K562 (cell line): ENCODE measurements around the gene BRWD1. TPM values are rescaled to one million over a fixed set of nuclear protein-coding genes. Genes with fewer than 3 reads are reported as not detected.

Experiments
- CTCFL ChIP-seq: IDR thresholded peaks from 2 replicates; pipeline ENCODE4 v1.6.1; 2011; ENCODE audit warnings: borderline replicate concordance, low read depth, mild to moderate bottlenecking, moderate library complexity, low read length; ENCODE audit not compliant: insufficient read depth, poor library complexity, severe bottlenecking
- ERF ChIP-seq: fragments of 450-650 bp; formaldehyde crosslinking; IDR thresholded peaks from 2 replicates; pipeline ENCODE4 v1.4.0; 2020; ENCODE audit warnings: mild to moderate bottlenecking, mixed read lengths
- POLR3A ChIP-seq: IDR thresholded peaks from 2 replicates; pipeline ENCODE4 v1.6.1; 2011; ENCODE audit warnings: borderline replicate concordance, mild to moderate bottlenecking, moderate library complexity; ENCODE audit not compliant: insufficient read length, insufficient read depth; ENCODE audit errors: extremely low read depth
- RBBP5 ChIP-seq: fragments of 200-600 bp; sonication (generic); IDR thresholded peaks from 2 replicates; pipeline ENCODE4 v1.6.1; 2012; ENCODE audit warnings: borderline replicate concordance, mild to moderate bottlenecking, low read length, control low read depth, inconsistent platforms; ENCODE audit not compliant: insufficient read depth, poor library complexity, severe bottlenecking
- RBM34 ChIP-seq: fragments of 200-400 bp; formaldehyde crosslinking; IDR thresholded peaks from 2 replicates; pipeline ENCODE4 v1.6.1; 2018; ENCODE audit warnings: low read length, borderline replicate concordance; ENCODE audit not compliant: insufficient read depth
- SETDB1 ChIP-seq: IDR thresholded peaks from one replicate; pipeline ENCODE4 v1.6.1; 2012; ENCODE audit warnings: low read length, control low read depth, inconsistent platforms
- TEAD4 ChIP-seq, 2 experiments: sonication (generic) in 1 of 2; formaldehyde crosslinking in 1 of 2; IDR thresholded peaks; 2 replicates each; pipeline versions ENCODE4 v1.6.1 to v1.8.0; 2012 to 2022; ENCODE audit warnings: borderline replicate concordance in 1 of 2, inconsistent platforms in 1 of 2, low read length in 1 of 2, mild to moderate bottlenecking in 1 of 2, missing genetic modification reagents in 1 of 2
- ZBTB11 ChIP-seq, 3 experiments: fragments of 200-800 bp in 1 of 3; fragments of 250-450 bp in 1 of 3; fragments of 450-650 bp in 1 of 3; sonication (Bioruptor Pico) in 1 of 3; sonication (Bioruptor generic) in 1 of 3; formaldehyde crosslinking in 1 of 3; IDR thresholded peaks; 2 replicates each; pipeline versions ENCODE4 v1.6.1 to v1.8.0; 2016 to 2022; ENCODE audit warnings: mild to moderate bottlenecking in 2 of 3, missing genetic modification characterization in 2 of 3, missing compliant biosample characterization in 1 of 3, moderate library complexity in 1 of 3
- ZBTB17 ChIP-seq: fragments of 450-650 bp; formaldehyde crosslinking; IDR thresholded peaks from 2 replicates; pipeline ENCODE4 v1.4.0; 2020; ENCODE audit warnings: mild to moderate bottlenecking
- polyA plus RNA-seq, 8 experiments: library from polyadenylated mRNA; depleted of rRNA in 4 of 8; stranded (reverse) in 5 of 8; unstranded in 3 of 8; fragments of >200 nt; fragmentation: Nextera tagmentation in 2 of 8; fragmentation: Illumina TruSeq in 1 of 8; extraction: Ambion mirVana in 2 of 8; extraction: Trizol in 1 of 8; gene quantifications; 2 replicates each; pipeline versions ENCODE4 v1.2.1 to v1.2.3, GENCODE V29; 2011 to 2014; ENCODE audit warnings: inconsistent platforms in 1 of 8, missing spikeins in 1 of 8
- total RNA-seq, 7 experiments: library from RNA; depleted of rRNA in 6 of 7; stranded (reverse); fragments of >200 nt in 6 of 7; fragmentation: Illumina TruSeq in 2 of 7; extraction: Trizol in 2 of 7; gene quantifications; 2 replicates each; pipeline versions ENCODE4 v1.2.1 to v1.2.3, GENCODE V29; 2011 to 2021; ENCODE audit warnings: low replicate concordance in 1 of 7
- TF ChIP-seq, protein P1 (sequence below): fragments of 200-800 bp; sonication (Bioruptor generic); IDR thresholded peaks from 2 replicates; pipeline ENCODE4 v1.6.1; 2016; ENCODE audit warnings: missing genetic modification characterization, missing compliant biosample characterization
- TF ChIP-seq, protein P2 (sequence below): sonication (generic); IDR thresholded peaks from 2 replicates; pipeline ENCODE4 v1.6.1; 2016

BRWD1 gene
- total and polyA plus RNA-seq, 9 of the 15 experiments (the other 6 are each of a cell fraction or from before 2014, with no cell fraction given) = 10.1 to 60.2 (median 34.1) TPM

DNA sequence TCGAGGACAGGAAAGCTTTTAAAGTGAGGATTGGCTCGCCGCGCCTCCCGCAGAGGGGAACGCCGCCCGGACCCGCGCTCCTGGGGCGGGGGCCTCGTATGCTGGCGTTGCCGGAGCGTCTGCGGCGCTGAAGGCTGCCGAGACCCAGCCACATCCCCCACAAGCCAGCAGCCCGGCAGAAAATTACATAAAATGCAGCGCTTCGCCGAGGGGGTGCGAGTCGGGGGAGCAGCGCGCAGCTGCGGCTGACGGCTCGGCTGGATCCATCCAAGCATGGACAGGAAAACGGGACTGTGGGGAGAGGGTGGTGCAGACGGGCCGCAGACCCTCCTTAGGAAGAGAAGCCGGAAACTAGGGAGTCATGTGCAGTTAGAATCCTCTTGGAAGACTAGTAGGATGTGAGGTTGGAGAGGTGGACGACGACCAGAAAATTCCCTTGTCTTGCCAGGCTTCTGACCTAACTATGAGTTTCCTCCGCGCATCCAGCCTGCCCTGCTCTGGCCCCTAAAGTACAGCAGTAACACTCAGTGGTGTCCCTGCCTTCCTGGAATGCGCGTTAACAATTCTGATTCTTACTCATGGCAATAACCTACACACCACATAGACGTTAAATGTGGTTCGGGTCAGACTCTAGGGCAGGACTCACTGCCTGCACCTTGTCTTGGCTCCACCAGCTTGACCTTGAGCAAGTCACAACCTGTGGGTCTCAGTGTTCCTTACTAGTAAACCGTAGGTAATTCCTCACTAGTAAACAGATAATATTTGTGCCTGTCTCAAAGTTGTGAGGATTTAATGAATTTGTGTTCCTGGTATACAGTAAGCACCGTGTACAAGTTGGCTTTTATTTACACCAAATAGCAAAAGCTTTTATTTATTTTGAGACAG is 953 bp upstream of the BRWD1 start (continued):
- TF ChIP-seq RBBP5 (peak; percentile 73), CTCFL (no peak), ERF (CRISPR knock-in tag) (peak; percentile 22; the same call in 1 of the 2 replicates), TEAD4 (IDR thresholded peaks at IDR 0.05; ENCODE audit: low read length) (peak; percentile 61), TEAD4 (CRISPR knock-in tag; IDR thresholded peaks at IDR 0.05; ENCODE audit: borderline replicate concordance) (no peak), RBM34 (no peak), ZBTB11 (CRISPR knock-in tag; IDR thresholded peaks at IDR 0.05) (no peak), SETDB1 (no peak), POLR3A (no peak), ZBTB17 (CRISPR knock-in tag) (peak; percentile 39; the same call in 1 of the 2 replicates)
- TF ChIP-seq, protein P1, sequence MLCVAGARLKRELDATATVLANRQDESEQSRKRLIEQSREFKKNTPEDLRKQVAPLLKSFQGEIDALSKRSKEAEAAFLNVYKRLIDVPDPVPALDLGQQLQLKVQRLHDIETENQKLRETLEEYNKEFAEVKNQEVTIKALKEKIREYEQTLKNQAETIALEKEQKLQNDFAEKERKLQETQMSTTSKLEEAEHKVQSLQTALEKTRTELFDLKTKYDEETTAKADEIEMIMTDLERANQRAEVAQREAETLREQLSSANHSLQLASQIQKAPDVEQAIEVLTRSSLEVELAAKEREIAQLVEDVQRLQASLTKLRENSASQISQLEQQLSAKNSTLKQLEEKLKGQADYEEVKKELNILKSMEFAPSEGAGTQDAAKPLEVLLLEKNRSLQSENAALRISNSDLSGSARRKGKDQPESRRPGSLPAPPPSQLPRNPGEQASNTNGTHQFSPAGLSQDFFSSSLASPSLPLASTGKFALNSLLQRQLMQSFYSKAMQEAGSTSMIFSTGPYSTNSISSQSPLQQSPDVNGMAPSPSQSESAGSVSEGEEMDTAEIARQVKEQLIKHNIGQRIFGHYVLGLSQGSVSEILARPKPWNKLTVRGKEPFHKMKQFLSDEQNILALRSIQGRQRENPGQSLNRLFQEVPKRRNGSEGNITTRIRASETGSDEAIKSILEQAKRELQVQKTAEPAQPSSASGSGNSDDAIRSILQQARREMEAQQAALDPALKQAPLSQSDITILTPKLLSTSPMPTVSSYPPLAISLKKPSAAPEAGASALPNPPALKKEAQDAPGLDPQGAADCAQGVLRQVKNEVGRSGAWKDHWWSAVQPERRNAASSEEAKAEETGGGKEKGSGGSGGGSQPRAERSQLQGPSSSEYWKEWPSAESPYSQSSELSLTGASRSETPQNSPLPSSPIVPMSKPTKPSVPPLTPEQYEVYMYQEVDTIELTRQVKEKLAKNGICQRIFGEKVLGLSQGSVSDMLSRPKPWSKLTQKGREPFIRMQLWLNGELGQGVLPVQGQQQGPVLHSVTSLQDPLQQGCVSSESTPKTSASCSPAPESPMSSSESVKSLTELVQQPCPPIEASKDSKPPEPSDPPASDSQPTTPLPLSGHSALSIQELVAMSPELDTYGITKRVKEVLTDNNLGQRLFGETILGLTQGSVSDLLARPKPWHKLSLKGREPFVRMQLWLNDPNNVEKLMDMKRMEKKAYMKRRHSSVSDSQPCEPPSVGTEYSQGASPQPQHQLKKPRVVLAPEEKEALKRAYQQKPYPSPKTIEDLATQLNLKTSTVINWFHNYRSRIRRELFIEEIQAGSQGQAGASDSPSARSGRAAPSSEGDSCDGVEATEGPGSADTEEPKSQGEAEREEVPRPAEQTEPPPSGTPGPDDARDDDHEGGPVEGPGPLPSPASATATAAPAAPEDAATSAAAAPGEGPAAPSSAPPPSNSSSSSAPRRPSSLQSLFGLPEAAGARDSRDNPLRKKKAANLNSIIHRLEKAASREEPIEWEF (CRISPR knock-in tag) = no peak
- TF ChIP-seq, protein P2, sequence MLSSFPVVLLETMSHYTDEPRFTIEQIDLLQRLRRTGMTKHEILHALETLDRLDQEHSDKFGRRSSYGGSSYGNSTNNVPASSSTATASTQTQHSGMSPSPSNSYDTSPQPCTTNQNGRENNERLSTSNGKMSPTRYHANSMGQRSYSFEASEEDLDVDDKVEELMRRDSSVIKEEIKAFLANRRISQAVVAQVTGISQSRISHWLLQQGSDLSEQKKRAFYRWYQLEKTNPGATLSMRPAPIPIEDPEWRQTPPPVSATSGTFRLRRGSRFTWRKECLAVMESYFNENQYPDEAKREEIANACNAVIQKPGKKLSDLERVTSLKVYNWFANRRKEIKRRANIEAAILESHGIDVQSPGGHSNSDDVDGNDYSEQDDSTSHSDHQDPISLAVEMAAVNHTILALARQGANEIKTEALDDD = peak; percentile 53
